ENCODE data around the gene CSAD.

The CSAD gene

GRCh38 chr12:53225635-53226424 lies 45.1 kb upstream of the CSAD start:
- no peak for DNase-seq (ENCODE audit: low read depth)
- no peak for TF ChIP-seq CTCF (IDR thresholded peaks at IDR 0.05; ENCODE audit: low read length, missing control alignments)
- no peak overlapping the region for H3K4me3 ChIP-seq (replicated peaks; ENCODE audit: low read depth, low read length)

- no peak for TF ChIP-seq CTCF (IDR thresholded peaks at IDR 0.05; ENCODE audit: low read length, missing control alignments)
- DNase-seq (ENCODE audit: low read depth): no peak
- H3K4me3 ChIP-seq (replicated peaks; ENCODE audit: low read depth, low read length): no peak overlapping the region
These were observed 44.3 kb upstream of the CSAD start for GRCh38 chr12:53224897-53225634.

GRCh38 chr12:53224061-53224896 lies 43.6 kb upstream of the CSAD start:
- no peak overlapping the region for H3K4me3 ChIP-seq (replicated peaks; ENCODE audit: low read depth, low read length)
- TF ChIP-seq CTCF (IDR thresholded peaks at IDR 0.05; ENCODE audit: low read length, missing control alignments): peak; percentile 11
- DNase-seq (ENCODE audit: low read depth): no peak

GRCh38 chr12:53223389-53224060 lies 42.8 kb upstream of the CSAD start:
- no peak overlapping the region for H3K4me3 ChIP-seq (replicated peaks; ENCODE audit: low read depth, low read length)
- no peak for TF ChIP-seq CTCF (IDR thresholded peaks at IDR 0.05; ENCODE audit: low read length, missing control alignments)
- DNase-seq (ENCODE audit: low read depth): peak; percentile 66

- no peak for DNase-seq (ENCODE audit: low read depth)
- TF ChIP-seq CTCF (IDR thresholded peaks at IDR 0.05; ENCODE audit: low read length, missing control alignments): no peak
- H3K4me3 ChIP-seq (replicated peaks; ENCODE audit: low read depth, low read length): no peak overlapping the region
These were observed 42.1 kb upstream of the CSAD start for GRCh38 chr12:53222806-53223261.

GRCh38 chr12:53222170-53222721 lies 41.5 kb upstream of the CSAD start:
- no peak for TF ChIP-seq CTCF (IDR thresholded peaks at IDR 0.05; ENCODE audit: low read length, missing control alignments)
- H3K4me3 ChIP-seq (replicated peaks; ENCODE audit: low read depth, low read length): peak overlapping the region; percentile 54
- no peak for DNase-seq (ENCODE audit: low read depth)

Data from fibroblast of pulmonary artery (primary cell).